Astrocyte of the spinal cord (primary cell): ENCODE results near the gene OLFM4.

Experiments used
- DNase-seq: peaks from one replicate; pipeline ENCODE4 v3.0.0; 2011; ENCODE audit warnings: low read depth, low spot score
- H3K4me3 ChIP-seq: 2 replicates; pipeline ENCODE4 v1.5.1; 2011; ENCODE audit warnings: low read depth, mild to moderate bottlenecking, low read length, moderate library complexity
- in situ Hi-C: cut with HindIII; loops from 2 replicates; pipeline ENCODE4 v1.10.0; 2017; ENCODE audit warnings: low sequenced_read_pairs
- TF ChIP-seq, protein P1 (sequence below): IDR thresholded peaks from 2 replicates; pipeline ENCODE4 v1.5.1; 2012; ENCODE audit warnings: low read depth, mild to moderate bottlenecking, low read length, inconsistent platforms

OLFM4 gene

GRCh38 chr13:53073711-53074110 lies 45.1 kb downstream of the OLFM4 start:
- no peak overlapping the region for H3K4me3 ChIP-seq
- no peak for DNase-seq
- TF ChIP-seq, protein P1, sequence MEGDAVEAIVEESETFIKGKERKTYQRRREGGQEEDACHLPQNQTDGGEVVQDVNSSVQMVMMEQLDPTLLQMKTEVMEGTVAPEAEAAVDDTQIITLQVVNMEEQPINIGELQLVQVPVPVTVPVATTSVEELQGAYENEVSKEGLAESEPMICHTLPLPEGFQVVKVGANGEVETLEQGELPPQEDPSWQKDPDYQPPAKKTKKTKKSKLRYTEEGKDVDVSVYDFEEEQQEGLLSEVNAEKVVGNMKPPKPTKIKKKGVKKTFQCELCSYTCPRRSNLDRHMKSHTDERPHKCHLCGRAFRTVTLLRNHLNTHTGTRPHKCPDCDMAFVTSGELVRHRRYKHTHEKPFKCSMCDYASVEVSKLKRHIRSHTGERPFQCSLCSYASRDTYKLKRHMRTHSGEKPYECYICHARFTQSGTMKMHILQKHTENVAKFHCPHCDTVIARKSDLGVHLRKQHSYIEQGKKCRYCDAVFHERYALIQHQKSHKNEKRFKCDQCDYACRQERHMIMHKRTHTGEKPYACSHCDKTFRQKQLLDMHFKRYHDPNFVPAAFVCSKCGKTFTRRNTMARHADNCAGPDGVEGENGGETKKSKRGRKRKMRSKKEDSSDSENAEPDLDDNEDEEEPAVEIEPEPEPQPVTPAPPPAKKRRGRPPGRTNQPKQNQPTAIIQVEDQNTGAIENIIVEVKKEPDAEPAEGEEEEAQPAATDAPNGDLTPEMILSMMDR: no peak
- in situ Hi-C loops: no loop called here

DNA sequence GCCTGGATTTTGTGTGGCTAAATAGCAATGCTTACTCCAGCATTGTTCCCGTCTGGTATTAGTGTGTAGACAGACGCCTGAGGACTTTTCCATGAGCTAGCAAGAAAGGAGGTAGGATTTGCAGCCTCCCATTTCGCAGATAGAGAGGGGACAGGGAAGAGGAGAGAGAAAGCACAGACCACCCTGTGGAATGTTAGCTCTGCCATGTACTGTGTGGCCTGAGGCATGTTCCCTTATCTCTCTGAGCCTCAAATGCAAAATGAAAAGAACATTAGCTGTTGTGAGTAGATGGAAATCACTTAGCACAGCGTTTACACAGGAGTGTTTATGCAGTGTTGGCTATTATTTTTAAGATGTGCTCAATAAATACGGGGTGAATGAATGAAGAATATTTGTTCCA lies 45.5 kb downstream of the OLFM4 start:
- no peak overlapping the region for H3K4me3 ChIP-seq
- no peak for DNase-seq
- in situ Hi-C loops: no loop called here
- TF ChIP-seq, protein P1: no peak

DNA sequence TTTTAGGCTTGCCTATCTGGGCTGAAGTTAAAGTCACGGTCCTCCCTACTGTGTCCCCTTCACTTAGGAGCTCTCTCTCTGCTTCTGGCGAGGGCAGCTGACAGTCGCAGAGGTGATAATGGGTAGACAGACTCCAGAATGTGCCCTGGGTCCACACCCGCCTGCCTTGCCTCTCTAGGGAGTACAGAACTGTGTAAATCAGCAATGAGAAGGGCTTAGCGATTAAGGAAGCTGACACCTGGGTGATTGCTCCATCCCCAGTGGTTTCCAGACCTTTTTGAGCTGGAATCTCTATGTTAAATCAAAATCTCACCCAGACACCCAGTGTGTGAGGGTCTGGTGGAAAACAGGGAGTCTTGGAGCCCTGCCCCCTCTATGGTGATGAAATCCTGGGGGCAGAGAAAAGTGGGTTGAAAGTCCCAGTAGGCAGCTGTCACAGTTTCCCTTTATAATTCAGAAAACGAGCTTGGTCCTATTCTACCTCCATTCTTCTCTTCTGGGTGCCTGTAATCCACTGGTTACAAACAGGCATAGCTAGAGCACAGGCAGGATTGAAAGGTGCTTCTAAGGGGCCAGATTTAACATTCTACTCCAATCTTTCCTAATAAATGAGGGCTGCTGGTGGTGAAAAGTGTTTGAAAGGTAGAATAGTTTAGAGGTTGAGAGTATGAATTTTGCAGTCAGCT lies 46.9 kb downstream of the OLFM4 start:
- DNase-seq: no peak
- TF ChIP-seq, protein P1: no peak
- no peak overlapping the region for H3K4me3 ChIP-seq
- in situ Hi-C loops: no loop called here

GRCh38 chr13:53079691-53080090 lies 51.1 kb downstream of the OLFM4 start:
- no peak overlapping the region for H3K4me3 ChIP-seq
- TF ChIP-seq, protein P1: no peak
- in situ Hi-C loops: no loop called here
- DNase-seq: no peak

GRCh38 chr13:53088871-53089270 lies 60.3 kb downstream of the OLFM4 start:
- no peak overlapping the region for H3K4me3 ChIP-seq
- TF ChIP-seq, protein P1: no peak
- in situ Hi-C loops: no loop called here
- DNase-seq: no peak

DNA sequence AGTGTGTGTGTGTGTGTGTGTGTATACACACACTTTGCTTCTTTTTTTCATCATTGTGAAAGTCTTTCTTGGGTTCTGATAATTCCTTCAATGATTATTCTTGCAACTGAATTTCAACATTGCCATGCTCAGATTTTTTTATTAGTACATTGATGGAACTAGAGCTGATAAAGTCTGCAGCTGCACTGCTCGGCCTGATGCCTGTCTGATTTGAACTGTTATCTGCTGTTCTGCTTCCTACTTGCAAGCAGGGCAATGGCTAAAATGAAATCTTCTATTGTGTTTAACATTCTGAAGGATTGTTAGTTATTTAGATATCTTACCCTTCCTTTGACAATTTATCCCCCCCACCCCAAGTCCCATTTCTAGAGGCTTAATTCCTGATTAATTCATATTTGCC lies 61.3 kb downstream of the OLFM4 start:
- no peak overlapping the region for H3K4me3 ChIP-seq
- in situ Hi-C loops: no loop called here
- no peak for DNase-seq
- TF ChIP-seq, protein P1: no peak

DNA sequence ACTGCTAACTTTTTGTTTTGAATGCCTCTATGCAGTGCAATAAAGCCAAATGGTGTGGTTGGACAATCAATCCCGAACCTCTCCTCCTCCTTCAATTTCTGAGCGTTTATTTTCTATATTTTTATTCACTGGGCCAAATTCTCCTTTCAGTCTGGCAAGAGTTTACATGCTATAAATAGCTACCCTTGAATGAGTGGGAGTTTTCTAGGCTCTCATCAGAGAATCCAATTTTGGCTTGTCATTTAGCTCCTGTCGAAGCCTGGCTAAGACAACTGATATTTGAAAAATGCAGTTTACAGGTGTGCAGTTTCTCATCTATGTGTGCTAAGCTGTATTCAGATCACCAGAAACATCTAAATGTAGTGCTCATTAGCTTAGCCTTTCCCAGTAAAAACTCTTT lies 61.8 kb downstream of the OLFM4 start:
- H3K4me3 ChIP-seq: no peak overlapping the region
- TF ChIP-seq, protein P1: no peak
- in situ Hi-C loops: no loop called here
- no peak for DNase-seq
